WTC11 (cell line): Measurements from ENCODE around the gene AURKA.

Experiments used
- CREB1 ChIP-seq: sonication (generic); formaldehyde crosslinking; IDR thresholded peaks from 2 replicates; pipeline ENCODE4 v1.8.0; 2023; ENCODE audit warnings: mild to moderate bottlenecking, missing genetic modification reagents
- CTCF ChIP-seq: fragments of 200-600 bp; IDR thresholded peaks from 2 replicates; pipeline ENCODE4 v1.8.0; 2022; ENCODE audit warnings: antibody characterized with exemption
- FOXP1 ChIP-seq: sonication (generic); formaldehyde crosslinking; IDR thresholded peaks from 2 replicates; pipeline ENCODE4 v1.8.0; 2022; ENCODE audit warnings: missing genetic modification reagents, mild to moderate bottlenecking, moderate library complexity, borderline replicate concordance
- TF ChIP-seq, protein P1 (sequence below): sonication (generic); formaldehyde crosslinking; IDR thresholded peaks from 2 replicates; pipeline ENCODE4 v1.8.0; 2022; ENCODE audit warnings: mild to moderate bottlenecking, missing genetic modification reagents
- TF ChIP-seq, protein P2 (sequence below): sonication (generic); formaldehyde crosslinking; IDR thresholded peaks from 2 replicates; pipeline ENCODE4 v1.8.1; 2023; ENCODE audit warnings: mild to moderate bottlenecking, missing genetic modification reagents, borderline replicate concordance

GRCh38 chr20:56417402-56417801 lies 25.4 kb upstream of the AURKA start:
- TF ChIP-seq, protein P1, sequence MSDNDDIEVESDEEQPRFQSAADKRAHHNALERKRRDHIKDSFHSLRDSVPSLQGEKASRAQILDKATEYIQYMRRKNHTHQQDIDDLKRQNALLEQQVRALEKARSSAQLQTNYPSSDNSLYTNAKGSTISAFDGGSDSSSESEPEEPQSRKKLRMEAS (CRISPR knock-in tag), result no peak
- TF ChIP-seq CTCF (no peak), FOXP1 (no peak), CREB1 (CRISPR knock-in tag) (no peak)
- TF ChIP-seq, protein P2, sequence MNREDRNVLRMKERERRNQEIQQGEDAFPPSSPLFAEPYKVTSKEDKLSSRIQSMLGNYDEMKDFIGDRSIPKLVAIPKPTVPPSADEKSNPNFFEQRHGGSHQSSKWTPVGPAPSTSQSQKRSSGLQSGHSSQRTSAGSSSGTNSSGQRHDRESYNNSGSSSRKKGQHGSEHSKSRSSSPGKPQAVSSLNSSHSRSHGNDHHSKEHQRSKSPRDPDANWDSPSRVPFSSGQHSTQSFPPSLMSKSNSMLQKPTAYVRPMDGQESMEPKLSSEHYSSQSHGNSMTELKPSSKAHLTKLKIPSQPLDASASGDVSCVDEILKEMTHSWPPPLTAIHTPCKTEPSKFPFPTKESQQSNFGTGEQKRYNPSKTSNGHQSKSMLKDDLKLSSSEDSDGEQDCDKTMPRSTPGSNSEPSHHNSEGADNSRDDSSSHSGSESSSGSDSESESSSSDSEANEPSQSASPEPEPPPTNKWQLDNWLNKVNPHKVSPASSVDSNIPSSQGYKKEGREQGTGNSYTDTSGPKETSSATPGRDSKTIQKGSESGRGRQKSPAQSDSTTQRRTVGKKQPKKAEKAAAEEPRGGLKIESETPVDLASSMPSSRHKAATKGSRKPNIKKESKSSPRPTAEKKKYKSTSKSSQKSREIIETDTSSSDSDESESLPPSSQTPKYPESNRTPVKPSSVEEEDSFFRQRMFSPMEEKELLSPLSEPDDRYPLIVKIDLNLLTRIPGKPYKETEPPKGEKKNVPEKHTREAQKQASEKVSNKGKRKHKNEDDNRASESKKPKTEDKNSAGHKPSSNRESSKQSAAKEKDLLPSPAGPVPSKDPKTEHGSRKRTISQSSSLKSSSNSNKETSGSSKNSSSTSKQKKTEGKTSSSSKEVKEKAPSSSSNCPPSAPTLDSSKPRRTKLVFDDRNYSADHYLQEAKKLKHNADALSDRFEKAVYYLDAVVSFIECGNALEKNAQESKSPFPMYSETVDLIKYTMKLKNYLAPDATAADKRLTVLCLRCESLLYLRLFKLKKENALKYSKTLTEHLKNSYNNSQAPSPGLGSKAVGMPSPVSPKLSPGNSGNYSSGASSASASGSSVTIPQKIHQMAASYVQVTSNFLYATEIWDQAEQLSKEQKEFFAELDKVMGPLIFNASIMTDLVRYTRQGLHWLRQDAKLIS (CRISPR knock-in tag), result no peak
